Measurements from ENCODE around the gene SMIM1.

DNA sequence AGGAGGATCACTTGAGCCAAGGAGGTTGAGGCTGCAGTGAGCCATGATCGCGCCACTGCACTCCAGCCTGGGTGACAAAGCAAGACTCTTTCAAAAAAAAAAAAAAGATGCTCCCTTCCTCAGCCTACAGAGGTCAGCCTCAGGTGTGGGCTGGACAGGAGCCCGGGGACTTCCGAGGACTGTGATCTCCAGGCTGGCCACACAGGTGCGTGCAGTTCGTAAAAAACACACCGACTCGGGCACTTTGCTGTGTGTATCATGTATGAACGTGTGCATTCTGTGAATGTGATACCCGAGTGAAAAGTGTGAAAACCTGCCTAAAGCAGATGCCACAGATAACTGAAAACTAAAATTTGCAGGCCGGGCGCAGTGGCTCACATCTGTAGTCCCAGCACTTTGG, 28.7 kb upstream of the SMIM1 start:
- TF ChIP-seq, protein P1, sequence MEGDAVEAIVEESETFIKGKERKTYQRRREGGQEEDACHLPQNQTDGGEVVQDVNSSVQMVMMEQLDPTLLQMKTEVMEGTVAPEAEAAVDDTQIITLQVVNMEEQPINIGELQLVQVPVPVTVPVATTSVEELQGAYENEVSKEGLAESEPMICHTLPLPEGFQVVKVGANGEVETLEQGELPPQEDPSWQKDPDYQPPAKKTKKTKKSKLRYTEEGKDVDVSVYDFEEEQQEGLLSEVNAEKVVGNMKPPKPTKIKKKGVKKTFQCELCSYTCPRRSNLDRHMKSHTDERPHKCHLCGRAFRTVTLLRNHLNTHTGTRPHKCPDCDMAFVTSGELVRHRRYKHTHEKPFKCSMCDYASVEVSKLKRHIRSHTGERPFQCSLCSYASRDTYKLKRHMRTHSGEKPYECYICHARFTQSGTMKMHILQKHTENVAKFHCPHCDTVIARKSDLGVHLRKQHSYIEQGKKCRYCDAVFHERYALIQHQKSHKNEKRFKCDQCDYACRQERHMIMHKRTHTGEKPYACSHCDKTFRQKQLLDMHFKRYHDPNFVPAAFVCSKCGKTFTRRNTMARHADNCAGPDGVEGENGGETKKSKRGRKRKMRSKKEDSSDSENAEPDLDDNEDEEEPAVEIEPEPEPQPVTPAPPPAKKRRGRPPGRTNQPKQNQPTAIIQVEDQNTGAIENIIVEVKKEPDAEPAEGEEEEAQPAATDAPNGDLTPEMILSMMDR (IDR thresholded peaks at IDR 0.05; ENCODE audit: low read depth, low read length): no peak
- no peak for TF ChIP-seq EZH2phosphoT487 (IDR thresholded peaks at IDR 0.05; ENCODE audit: low read depth)

Measured in OCI-LY3 (cell line).